ENCODE measurements around the gene HAPLN1.

Gene HAPLN1

GRCh38 chr5:83633285-83633684 lies 87.4 kb downstream of the HAPLN1 start:
- no peak for DNase-seq

- no peak for DNase-seq
These were observed 87.8 kb downstream of the HAPLN1 start for GRCh38 chr5:83632874-83633273.

GRCh38 chr5:83628360-83628759 lies 92.3 kb downstream of the HAPLN1 start:
- no peak for DNase-seq

GRCh38 chr5:83614841-83615240 lies 105.8 kb downstream of the HAPLN1 start:
- no peak for DNase-seq

GRCh38 chr5:83608122-83608521 lies 112.5 kb downstream of the HAPLN1 start:
- DNase-seq: no peak

- DNase-seq: no peak
These were observed 125.4 kb downstream of the HAPLN1 start for GRCh38 chr5:83595217-83595616.

- DNase-seq: no peak
These were observed 129.7 kb downstream of the HAPLN1 start for GRCh38 chr5:83590966-83591365.

GRCh38 chr5:83589786-83590185 lies 130.9 kb downstream of the HAPLN1 start:
- DNase-seq: no peak

Data from T-helper 1 cell (primary cell).